Stimulated activated CD4-positive, alpha-beta T cell treated with anti-CD3 and anti-CD28 coated beads, TNF-alpha, amount 100 ng/mL, for 24 hours (primary cell): ENCODE results near the gene KAT6B.
"Not testable (repeated sequence)": the region's sequence is repeated elsewhere in the genome, so short reads cannot be mapped to it uniquely, and the experiment has no call there.

Experiments used
- DNase-seq, 3 experiments: peaks; one replicate each; pipeline ENCODE4 v3.0.0-alpha.2; 2020; ENCODE audit warnings: low read depth in 3 of 3

Gene KAT6B

DNA sequence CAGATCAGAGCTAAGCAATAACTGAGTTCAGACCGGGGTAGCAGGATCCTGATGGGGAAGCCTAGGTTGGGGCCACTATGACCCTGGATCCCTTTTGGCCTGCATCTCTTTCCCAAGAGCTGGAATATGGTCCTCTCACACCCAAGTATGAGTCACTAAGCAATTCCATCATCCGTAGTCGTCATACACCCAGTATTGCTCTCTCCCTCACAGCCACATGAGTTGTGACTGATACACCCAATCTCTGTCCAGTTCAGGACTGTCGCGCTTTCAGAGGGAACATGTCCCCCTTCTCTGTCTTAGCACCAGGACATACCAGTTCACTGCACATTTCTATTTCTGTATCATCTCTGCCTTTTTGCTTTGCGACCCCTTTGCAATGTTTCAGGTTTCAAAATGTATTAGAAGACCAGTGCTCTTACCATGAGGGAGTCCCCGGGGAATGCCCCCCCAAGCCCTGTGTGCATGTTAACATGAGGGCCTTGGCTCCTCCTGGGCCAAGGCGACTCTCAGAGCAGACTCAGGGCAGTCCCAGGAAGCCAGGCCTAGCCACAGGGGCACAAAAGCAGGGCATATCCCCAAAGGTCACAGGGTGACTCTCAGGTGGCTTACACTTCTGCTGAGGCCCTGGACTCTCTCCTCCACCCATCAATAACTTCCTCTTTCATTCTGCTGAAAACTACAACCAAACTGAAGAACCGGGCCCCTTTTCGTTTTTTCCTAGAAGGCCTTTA is 209.7 kb downstream of the KAT6B start:
- DNase-seq: no peak

DNA sequence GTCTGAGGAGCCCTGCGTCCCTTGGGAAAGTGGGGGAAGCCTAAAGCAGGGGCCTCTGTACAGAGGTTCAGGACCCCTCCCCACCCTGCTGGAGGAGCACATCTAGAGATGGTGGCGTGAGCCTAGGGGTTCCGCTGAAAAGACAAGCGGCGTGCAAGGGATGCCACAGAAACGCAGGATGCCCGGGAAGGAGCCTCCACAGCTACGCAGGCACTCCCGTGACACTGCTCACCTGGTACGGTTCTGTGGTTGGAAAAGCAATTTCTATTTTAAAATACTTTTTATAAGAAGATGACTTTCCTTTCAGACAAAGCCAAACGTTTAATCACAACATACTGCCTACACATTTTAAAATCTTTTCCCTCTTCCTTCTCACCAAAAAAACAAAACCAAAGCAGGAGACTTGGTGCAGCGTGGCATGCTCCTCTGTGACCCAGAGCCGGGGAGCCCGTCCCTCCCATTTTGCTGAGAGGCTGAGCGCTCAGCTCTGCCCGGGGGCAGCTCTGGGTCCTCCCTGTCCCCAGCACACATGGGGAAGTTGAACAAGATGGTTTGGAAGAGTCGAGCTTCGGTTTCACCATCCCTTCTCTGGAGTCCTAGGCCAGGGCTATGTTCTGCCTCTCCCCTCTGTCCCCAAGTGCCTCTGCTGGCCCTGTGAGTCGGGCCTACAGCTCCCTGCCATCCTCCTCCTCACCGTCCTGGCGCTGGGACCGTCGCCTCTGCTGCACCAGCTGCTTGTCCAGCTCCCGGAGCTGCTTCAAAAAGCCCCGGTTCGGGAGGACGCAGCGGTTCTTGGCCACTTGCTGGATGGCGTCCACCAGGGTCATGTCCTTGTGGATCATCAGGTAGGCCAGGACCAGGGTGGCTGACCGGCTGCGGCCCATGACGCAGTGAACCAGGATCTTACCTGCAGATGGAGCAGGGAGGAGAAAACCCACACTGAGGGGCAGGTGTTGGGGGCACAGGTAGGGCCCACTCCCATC is 211.1 kb downstream of the KAT6B start:
- DNase-seq: no peak

DNA sequence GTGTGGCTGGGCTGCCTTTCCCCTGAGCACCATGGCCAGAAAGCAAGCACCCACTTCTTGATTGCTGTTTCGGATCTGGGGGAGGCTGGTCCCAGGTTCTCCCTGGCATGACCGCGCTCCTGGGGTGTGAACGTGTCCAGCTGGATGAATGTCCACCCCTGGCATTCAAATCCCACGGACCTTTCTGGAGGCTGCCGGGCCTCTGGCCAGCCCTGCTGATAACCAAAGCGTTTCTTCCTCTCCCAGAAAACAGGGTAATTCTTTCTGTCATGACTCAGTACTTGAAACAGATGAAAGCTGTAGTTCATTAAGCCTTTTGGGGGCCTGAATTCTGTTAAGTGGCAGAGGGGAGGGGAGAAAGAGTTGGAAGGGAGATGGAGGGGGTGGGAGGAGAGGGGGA is 211.9 kb downstream of the KAT6B start:
- DNase-seq: no peak

DNA sequence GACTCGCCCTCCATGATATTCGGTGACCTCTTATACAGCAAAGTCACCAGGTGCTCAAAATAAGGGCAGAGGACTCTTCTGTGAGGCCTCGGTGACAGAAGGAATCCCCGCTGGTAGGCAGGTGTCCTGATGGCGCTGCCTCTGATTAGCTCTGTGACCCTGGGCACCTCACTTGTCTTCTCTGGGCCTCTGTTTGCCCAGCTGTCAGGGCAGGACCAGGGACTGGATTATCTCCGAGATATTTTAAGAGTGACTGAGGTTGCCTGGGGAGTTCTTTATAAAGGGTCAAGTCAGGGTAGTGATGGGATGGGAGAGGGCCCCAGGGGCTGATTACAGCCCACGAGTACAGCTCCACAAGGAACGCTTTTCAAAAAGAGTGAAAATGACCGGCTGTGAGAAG is 214.2 kb downstream of the KAT6B start:
- DNase-seq: no peak

DNA sequence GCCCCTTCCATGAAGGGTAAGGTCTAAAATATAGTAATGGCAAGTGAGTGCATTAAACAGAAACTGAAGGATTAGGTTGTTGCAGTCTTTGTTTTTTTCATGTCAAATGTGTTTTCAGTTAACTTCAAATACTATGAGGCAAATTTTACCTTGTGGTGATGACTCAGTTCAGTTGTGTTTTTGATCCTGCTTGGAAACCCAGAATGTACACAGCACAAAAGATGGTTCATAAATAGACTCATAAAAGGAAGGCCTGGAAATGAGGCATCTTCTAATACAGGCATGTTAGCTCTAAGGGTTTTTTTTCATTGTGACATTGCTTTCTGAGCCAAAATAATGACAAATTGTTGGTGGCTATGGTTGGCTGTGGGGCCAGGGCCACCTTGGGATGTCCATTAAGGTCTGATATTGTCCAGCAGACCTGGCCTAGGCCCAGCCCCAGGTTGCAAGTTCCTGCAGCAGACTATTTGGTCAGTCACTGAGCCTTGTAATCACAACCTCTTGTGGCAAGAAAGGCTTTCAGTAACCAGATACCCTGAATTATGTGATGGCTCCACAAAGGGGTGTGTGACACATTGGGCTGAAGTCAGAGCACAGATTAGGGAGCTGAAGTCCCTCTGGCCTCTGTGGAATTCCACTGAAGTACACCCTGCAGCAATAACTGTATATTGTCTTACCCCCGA is 216.0 kb downstream of the KAT6B start:
- no peak for DNase-seq

DNA sequence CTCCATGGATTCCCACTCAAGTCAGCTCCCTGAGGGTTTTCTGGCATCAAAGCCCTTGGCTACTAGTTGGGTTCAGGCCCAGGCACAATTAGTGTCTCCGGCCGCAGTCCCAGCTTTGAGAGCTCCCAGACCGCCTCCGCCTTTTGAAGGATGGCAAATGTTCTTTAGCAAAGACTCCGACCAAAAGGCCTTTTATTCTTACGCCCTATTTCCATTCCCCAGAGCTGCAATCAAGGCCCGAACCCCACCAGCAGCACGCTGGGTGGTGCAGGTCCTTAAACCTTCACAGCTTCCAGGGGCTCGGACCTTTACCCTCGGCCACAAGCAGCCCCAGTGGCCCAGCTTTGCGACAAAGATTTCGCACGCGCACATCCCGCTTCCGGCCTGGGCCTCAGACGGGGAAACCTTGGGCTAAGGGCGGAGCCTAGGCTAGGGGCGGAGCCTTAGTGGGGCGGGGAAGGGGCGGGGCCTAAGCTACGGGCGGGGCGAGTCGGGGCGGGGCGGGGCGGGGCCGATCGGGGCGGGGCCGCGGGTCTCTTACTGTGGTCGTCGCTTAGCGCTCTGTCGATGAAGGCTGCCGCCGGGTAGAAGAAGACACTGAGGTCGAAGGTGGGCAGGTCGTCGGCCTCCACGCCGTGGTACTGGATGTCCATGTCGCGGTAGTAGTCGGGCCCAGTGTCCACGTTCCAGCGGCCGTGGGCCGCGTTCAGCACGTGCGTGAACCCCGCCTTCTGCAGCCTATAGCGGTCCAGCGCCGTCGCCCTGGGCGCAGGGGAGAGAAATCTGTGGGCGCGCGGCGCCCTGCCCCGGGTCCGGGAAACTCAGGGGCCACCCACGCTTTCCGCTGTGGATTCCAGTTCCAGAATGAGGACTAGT is 217.1 kb downstream of the KAT6B start:
- DNase-seq: peak in 1 of 3 experiments; percentile 52

DNA sequence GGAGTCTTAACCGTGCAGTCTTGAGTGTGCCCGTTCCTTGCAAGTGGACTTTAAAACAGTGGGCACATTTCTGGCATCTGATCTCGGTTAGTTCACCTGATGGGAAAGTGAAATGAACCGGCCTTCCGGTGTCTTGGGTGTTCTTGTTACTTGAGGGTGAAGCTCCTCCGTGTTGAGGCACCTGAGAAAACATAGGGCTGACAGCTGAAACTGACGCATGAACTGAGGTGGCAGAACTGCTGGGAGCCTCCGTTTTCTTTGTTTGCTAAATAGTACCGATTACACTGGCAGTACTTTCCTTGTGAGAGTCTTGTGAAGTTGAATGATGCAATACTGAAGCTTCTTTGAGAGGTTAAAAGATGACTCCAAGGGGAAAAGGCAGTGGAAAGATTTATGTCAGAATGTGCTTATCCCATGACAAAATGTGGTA is 222.3 kb downstream of the KAT6B start:
- DNase-seq: no peak

DNA sequence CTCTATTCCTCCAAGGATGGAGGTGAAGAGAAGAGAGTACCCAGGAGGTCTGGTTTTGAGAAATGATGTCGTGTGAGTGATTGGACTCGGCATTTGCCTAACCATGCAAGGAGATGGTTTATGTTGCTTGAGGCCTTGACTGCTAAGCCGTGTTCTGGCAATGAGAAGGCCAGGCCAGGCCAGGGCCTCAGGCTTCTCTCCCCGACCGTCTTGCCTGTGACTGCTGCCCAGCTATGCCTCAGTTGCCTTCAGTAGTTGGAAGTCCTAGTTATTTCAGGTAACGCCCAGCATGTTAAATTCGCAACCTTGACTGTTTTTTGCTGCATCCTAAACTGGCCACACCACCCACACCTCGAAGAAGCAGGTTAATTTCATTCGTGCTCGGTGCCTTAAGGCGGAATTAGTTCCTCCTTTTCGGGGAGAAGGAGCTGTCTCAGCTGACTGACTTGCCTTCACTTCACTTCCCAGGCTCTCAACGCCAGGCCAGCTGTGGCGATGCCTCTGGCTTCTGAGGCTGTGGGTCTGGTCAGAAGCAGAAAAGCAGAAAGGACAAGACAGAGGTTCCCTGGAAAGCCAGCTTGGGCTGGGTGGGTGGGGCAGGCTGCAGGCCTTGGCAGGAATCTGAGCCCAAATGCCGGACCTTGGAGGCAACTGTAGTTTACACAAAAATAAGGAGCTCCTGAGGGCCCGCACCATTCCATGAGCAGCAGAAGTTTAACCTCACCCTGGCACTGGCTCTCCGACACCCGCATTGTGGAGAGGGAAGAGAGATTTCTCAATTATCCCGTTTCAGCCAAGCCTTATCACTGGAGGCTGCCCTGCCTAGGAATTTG is 223.1 kb downstream of the KAT6B start:
- no peak for DNase-seq

DNA sequence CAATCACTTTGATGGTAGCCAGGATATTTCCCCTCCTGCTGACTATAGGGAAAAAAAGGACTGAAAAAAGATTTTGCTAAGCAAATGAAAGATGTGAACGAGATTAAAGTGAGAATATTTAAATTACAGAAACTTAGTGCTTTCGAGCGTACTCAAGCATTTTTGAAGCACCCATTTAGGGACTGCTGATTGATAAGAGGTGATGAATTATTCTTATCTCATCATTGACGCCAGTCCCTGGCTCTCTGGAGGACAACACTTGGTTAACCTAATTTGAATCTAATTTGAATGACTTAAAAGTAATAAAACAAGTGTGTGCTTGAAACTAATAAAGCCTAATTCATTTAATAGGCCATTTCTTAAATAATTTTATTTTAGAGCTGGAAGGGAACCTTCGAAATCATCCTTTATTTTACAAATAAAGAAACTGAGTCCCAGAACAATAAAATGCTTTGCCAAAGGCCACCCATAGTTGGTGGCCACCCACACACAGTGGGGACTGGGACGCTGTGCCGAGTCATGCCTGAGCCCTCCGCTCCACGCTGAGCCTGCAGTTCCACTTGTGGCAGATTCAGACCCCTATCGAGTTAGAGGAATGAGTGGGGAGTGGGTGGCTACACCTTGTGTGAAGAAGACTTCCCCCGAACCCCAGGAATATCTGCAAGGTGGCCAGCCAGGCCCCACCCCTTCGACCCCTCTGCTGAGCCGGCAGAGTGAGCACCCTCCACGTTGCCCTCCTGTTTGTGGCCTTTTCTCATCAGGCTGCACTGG is 223.9 kb downstream of the KAT6B start:
- no peak for DNase-seq

DNA sequence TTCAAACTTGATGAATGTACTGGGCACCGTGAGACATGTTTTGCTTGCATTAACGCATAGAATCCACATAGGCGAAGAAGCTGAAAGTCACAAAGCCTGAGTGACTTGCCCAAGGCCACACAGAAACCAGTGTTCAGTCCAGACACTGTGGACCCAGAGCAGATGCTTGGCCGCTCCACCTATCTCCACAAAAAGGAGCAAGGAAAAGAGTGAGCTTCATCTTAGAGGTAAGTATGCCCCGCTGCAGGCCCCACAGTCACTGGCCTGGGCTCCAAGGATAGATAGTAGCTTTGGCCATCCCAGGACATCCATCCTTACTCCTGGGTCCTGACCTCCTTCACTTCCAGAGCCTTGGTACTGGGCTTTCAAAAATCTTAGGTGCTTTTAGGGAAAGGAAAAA is 224.9 kb downstream of the KAT6B start:
- no peak for DNase-seq

DNA sequence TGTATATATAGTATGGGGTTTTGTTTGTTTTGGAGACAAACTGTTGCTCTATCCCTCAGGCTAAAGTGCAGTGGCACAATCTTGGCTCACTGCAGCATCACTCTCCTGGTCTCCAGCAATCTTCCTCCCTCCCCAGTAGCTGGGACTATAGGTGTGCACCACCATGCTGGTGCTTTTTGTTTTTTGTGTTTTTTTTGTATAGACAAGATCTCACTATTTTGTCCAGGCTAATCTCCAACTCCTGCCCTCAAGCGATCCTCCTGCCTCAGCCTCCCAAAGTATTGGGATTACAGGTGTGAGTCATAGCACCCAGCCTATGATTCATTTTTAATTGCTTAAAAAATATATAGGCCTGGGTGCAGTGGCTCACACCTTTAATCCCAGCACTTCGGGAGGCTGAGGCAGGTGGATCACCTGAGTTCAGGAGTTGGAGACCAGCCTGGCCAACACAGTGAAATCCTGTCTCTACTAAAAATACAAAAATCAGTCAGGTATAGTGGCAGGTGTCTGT is 229.6 kb downstream of the KAT6B start:
- not testable (repeated sequence) for DNase-seq

DNA sequence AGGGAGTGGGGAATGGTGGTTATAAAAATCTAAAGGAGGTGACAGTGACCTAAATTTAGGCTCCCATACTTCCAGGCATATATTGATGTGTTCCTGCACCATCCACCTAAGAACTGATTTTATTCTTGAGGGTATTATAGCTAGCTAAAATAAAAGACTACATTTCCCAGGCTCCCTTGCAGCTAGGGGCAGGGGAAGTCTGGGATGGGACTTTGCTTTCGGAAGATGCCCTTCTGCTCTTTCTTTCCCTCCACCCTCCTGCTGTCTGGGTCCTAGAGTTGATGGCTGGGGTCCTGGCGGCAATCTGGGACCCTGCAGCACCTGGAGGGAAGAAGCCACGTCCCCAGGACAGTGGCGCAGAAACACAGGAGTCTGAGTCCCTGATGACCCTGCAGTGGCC is 231.3 kb downstream of the KAT6B start:
- no peak for DNase-seq

DNA sequence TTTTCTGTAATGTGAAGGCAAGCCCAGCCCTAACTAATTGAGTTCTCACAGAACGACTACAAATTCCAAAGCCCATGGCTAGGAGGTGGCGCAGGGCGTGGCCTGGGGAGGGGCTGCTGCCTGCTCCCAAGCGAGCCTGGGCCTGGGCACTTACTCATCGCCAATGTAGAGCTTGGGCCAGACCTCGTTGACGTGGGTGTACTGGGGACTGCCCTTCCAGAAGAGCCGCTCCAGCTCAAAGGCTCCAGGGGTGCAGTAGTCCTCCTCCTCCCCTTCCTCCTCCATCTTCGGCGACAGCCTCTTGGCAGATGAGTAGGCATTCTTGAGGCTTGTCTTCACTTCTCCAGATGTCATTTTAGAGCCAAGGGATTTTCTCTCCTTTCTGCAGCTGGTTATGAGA is 231.8 kb downstream of the KAT6B start:
- no peak for DNase-seq

DNA sequence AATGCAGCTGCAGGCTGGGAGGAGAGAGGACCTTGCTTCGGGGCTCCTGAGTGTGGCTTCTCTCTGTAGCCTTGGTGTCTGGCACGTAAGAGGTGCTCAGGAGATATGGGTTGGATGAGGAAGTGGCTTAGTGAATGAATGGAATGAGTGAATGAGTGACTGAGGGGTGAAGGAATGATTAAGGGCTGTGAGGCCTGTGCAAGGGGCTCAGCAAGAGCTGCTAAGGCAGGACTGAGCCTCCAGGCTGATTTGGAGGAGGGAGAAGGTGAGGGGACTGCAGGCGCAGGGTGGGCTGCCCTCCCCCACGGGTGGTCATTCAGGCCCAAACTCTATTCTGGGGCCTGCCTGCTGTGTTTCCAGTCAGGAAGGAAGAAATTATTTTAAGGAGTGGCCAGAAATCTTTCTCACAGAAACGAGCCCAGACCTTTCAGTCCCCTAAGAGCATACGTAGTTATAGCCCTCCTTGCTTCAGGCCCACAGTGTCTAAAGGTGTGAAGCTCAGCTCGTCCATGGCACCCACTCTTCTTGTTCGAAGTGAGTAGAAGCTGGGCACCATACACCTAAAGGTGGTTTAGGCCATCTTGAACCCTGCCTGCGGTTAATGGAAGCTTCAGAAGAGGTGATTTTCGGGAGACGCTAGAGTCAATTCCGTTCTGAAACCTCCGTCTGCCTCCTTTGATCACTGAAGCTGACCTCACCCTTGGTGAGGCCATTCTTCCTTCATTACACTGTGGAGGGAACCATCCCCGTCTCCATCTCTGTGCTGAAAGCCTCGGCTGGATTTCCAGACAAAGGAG is 235.5 kb downstream of the KAT6B start:
- no peak for DNase-seq

DNA sequence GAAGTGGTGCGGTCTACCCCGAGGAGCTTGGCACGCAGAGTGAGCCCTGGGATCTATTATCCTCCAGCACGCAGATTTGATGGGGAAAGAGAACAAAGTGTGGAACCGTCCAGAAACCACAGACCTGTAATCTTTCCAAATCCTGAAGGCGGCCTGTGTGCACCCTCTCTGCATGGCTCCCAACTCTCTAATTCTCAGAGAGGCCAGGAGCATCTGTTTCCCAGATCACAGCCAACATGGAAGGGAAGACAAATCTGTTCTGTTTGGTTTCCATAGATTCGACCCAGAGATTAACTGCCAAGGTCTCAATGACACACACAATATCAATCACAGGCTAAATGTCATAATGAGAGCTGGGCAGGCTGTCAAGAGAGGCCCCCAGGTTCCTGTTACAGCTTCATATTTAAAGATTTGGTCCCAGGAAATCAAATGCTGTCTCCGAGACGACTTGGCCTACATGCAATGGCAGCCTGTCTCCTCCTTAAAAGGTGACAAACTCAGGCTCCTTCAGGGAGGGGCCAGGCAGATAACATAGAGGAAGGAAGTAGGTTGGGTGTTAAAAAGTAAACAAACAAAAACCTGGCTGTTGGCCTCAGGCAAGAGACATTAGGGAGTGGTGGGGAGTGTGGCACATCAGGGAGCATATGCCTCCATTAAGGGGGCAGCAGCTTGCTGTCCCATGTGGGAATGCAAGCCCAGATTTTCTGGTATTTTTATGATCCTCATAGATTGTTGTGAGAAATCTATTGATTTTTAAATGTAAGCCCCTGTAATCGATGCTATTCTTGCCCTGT is 236.3 kb downstream of the KAT6B start:
- DNase-seq: no peak

DNA sequence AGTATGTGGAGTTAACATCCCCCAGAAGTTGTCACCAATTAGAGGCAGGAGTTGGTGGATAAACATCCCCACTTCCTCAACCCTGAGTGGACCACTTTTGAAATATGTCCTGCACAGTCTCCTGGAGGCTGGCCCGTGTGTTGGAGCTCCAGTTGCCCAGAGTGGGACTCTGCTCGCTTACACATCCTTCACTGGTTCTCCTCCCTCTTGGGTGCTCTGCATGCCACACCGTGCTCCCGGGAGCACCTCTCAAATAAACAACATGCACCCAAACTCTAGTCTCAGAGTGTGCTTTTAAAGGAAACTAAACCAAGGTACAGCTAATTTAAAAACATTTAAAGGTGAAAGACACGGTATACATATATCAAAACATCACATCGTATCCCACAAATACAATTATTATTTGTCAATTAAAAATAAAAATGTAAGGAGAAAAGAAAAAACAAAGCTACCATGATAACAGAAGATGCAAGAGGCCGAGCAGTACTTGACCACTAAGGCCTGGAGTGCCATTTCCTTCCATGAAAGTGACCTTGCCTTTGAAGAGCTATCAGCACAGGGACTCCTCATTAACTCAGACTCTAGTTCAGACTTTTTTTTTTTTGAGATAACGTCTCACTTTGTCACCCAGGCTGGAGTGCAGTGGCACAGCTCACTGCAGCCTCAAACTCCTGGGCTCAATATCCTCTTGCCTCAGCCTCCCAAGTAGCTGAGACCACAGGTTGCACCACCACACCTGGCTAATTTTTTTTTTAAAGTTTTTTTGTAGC is 237.2 kb downstream of the KAT6B start:
- no peak for DNase-seq

DNA sequence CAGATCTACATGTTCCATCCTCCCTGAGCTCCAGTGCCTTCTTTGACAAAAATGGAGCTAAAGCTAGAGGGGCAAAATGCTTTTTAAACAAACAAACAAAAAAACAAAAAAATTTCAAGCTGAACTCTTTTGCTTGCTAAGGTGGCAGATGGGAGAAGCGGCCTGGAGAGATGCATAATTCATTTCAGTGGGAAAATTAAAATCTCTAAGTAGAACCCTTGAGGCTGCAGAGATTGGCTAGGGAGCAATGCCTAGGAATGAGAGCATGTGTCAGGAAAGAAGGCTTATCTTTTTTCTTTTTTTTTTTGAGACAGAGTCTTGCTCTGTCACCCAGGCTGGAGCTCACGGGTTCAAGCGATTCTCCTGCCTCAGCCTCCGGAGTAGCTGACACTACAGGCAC is 238.7 kb downstream of the KAT6B start:
- no peak for DNase-seq
